Left ventricle myocardium inferior (tissue), 1 donor: Measurements from ENCODE around the gene CEP72. TPM values are rescaled to one million over a fixed set of nuclear protein-coding genes. Genes with fewer than 3 reads are reported as not detected.

Experiments used
- DNase-seq: peaks from one replicate; pipeline ENCODE4 v3.0.0-alpha.2; 2020
- H3K27ac ChIP-seq: fragments of 200-600 bp; replicated peaks from 2 replicates; pipeline ENCODE4 v1.8.0; 2021
- H3K27me3 ChIP-seq: fragments of 200-600 bp; 2 replicates; pipeline ENCODE4 v1.8.0; 2021; ENCODE audit warnings: low read depth
- H3K36me3 ChIP-seq: fragments of 200-600 bp; 2 replicates; pipeline ENCODE4 v1.8.0; 2021
- H3K4me1 ChIP-seq: fragments of 200-600 bp; 2 replicates; pipeline ENCODE4 v1.8.0; 2021
- H3K4me3 ChIP-seq: fragments of 200-600 bp; 2 replicates; pipeline ENCODE4 v1.8.0; 2021; ENCODE audit warnings: mild to moderate bottlenecking, moderate library complexity
- H3K9me3 ChIP-seq: fragments of 200-600 bp; replicated peaks from 2 replicates; pipeline ENCODE4 v1.8.0; 2021
- intact Hi-C: fragments of 100-400 bp; cut with micrococcal nuclease; formaldehyde crosslinking; loops from one replicate; pipeline ENCODE4 v1.11.0; 2022
- total RNA-seq: library from RNA; stranded (reverse); fragmentation: NEBNext Ultra II Directional; extraction: Animal tissue kit (Norgen Biotek cat#: 25700); gene quantifications from one replicate; pipeline ENCODE4 v1.2.1, GENCODE V29; 2021
- TF ChIP-seq, protein P1 (sequence below): fragments of 200-600 bp; IDR thresholded peaks from 2 replicates; pipeline ENCODE4 v1.8.0; 2021; ENCODE audit warnings: antibody characterized with exemption, mild to moderate bottlenecking, borderline replicate concordance
- donor health status: DM: no; HTN: yes; CAD: no; lungs with severe emphysema.

CEP72 gene
- total RNA-seq, 1 donor from 2014 or later, result 1.7 TPM

- Histone ChIP-seq H3K4me3 (no peak overlapping the region), H3K27me3 (no peaks in the 10 kb centered on the region), H3K27ac (no peak overlapping the region), H3K36me3 (peaks cover 35% of the 10 kb centered on the region), H3K4me1 (no peaks in the 10 kb centered on the region), H3K9me3 (peaks cover under 1% of the 10 kb centered on the region)
- intact Hi-C loops, result no loop called here
- TF ChIP-seq, protein P1, sequence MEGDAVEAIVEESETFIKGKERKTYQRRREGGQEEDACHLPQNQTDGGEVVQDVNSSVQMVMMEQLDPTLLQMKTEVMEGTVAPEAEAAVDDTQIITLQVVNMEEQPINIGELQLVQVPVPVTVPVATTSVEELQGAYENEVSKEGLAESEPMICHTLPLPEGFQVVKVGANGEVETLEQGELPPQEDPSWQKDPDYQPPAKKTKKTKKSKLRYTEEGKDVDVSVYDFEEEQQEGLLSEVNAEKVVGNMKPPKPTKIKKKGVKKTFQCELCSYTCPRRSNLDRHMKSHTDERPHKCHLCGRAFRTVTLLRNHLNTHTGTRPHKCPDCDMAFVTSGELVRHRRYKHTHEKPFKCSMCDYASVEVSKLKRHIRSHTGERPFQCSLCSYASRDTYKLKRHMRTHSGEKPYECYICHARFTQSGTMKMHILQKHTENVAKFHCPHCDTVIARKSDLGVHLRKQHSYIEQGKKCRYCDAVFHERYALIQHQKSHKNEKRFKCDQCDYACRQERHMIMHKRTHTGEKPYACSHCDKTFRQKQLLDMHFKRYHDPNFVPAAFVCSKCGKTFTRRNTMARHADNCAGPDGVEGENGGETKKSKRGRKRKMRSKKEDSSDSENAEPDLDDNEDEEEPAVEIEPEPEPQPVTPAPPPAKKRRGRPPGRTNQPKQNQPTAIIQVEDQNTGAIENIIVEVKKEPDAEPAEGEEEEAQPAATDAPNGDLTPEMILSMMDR, result no peak
- DNase-seq, result no peak
Measured at GRCh38 chr5:640461-641330, 28.6 kb downstream of the CEP72 start.

DNA sequence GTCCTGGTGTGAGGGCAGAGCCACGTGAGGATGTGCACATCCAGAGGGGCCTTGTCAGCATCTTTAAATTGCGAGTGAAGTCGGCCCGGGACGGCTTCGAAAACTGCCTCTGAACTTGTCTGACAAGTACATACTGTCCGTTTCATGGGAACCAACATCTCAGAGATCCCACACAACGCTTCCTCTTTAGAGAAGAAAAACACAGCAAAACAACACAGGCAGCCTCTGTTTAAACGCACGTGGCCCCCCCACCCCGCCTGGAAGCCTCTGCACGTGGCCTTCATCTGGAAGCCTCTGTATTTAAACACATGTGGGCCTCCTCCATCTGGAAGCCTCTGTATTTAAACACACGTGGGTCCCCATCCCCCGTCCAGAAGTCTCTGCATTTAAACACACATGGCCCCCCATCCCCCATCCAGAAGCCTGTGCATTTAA is 29.2 kb downstream of the CEP72 start:
- H3K36me3 ChIP-seq, result peaks cover 28% of the 10 kb centered on the region
- no peaks in the 10 kb centered on the region for H3K27me3 ChIP-seq
- TF ChIP-seq, protein P1, result no peak
- no peak for DNase-seq
- H3K4me1 ChIP-seq, result no peaks in the 10 kb centered on the region
- no peaks in the 10 kb centered on the region for H3K9me3 ChIP-seq
- no peak overlapping the region for H3K4me3 ChIP-seq
- intact Hi-C loops, result no loop called here
- no peak overlapping the region for H3K27ac ChIP-seq

DNA sequence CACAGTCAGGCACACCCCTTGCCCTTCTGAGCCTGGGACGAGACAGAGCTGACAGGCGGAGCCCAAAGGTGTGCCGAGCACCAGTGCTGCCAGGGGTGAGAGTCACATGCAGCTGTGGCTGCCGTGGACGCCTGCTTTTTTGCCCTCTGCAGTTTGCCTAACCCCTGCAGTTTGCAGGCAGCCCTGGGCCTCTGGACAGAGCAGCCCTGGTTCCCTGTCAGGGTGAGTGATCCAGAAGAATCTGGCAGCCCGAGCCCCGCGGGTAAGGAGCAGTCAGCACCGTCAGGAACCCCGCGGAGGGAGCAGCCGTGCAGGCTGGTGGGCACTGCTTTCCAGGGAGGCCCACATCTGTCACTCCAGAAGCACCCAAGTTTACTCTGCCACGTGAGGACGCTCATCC is 30.3 kb downstream of the CEP72 start:
- no peaks in the 10 kb centered on the region for H3K4me1 ChIP-seq
- H3K27me3 ChIP-seq, result no peaks in the 10 kb centered on the region
- intact Hi-C loops, result no loop called here
- TF ChIP-seq, protein P1, result no peak
- peaks cover 24% of the 10 kb centered on the region for H3K36me3 ChIP-seq
- no peak for DNase-seq
- H3K27ac ChIP-seq, result no peak overlapping the region
- H3K9me3 ChIP-seq, result no peaks in the 10 kb centered on the region
- H3K4me3 ChIP-seq, result no peak overlapping the region

- H3K4me1 ChIP-seq, result no peaks in the 10 kb centered on the region
- intact Hi-C loops, result no loop called here
- no peak overlapping the region for H3K4me3 ChIP-seq
- no peaks in the 10 kb centered on the region for H3K27me3 ChIP-seq
- no peak overlapping the region for H3K27ac ChIP-seq
- TF ChIP-seq, protein P1, result no peak
- H3K9me3 ChIP-seq, result no peaks in the 10 kb centered on the region
- no peak for DNase-seq
- H3K36me3 ChIP-seq, result peaks cover 15% of the 10 kb centered on the region
Measured at GRCh38 chr5:643351-643801, 31.2 kb downstream of the CEP72 start.

DNA sequence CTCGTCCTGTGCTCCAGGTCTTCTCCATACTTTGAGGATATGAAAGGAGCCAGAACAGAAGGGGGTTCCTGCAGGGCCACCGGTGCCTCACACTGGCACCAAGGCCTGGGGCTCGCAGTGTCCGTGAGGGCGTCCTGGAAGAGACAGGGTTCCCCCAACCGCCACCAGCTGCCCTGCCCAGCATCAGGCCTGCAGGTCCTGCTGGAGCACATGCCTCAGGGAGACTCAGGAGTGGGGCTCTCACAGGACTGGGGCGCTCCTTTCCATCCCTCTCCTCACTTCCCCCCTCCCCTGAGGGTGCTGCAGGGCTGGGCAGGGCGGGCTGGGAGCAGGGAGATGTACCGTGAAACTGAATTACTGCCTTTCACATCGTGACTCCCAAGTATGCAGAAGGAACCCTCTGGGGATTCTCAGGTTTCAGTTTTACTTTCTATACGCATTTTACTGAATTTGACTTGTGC is 31.7 kb downstream of the CEP72 start:
- TF ChIP-seq, protein P1, result no peak
- intact Hi-C loops, result no loop called here
- no peak overlapping the region for H3K4me3 ChIP-seq
- no peak overlapping the region for H3K27ac ChIP-seq
- H3K4me1 ChIP-seq, result no peaks in the 10 kb centered on the region
- H3K9me3 ChIP-seq, result no peaks in the 10 kb centered on the region
- peaks cover 12% of the 10 kb centered on the region for H3K36me3 ChIP-seq
- no peak for DNase-seq
- H3K27me3 ChIP-seq, result no peaks in the 10 kb centered on the region
